Activated CD4-positive, alpha-beta T cell treated with anti-CD3 and anti-CD28 coated beads, Interleukin-2, amount 10 ng/mL, durations not matched to agents 7 days and 5 days (primary cell): ENCODE data around the gene RUNX2. TPM values are rescaled to one million over a fixed set of nuclear protein-coding genes. Genes with fewer than 3 reads are reported as not detected.

Experiments used
- CTCF ChIA-PET: fragments of 350-600 bp; sonication (Branson Sonifier 250); formaldehyde crosslinking; loops from one replicate; lab custom pipeline; 2021; ENCODE audit warnings: antibody characterized with exemption; lab: Charles Lee
- POLR2A ChIA-PET: fragments of 350-600 bp; sonication (Branson Sonifier 250); formaldehyde crosslinking; loops from one replicate; lab custom pipeline; 2021; ENCODE audit warnings: antibody characterized with exemption; lab: Charles Lee
- DNase-seq: peaks from one replicate; pipeline ENCODE4 v3.0.0-alpha.2; 2020
- H3K27ac Mint-ChIP-seq: one replicate; pipeline ENCODE4 v1.8.0; 2021; ENCODE audit warnings: mild to moderate bottlenecking, moderate library complexity, mixed read lengths
- H3K27me3 Mint-ChIP-seq: one replicate; pipeline ENCODE4 v1.8.0; 2021; ENCODE audit warnings: mixed read lengths
- H3K36me3 Mint-ChIP-seq: one replicate; pipeline ENCODE4 v1.8.0; 2021; ENCODE audit warnings: low read depth, mixed read lengths
- H3K4me1 Mint-ChIP-seq: one replicate; pipeline ENCODE4 v1.8.0; 2021; ENCODE audit warnings: mixed read lengths
- H3K4me3 Mint-ChIP-seq: one replicate; pipeline ENCODE4 v1.8.0; 2021; ENCODE audit warnings: mild to moderate bottlenecking, moderate library complexity, mixed read lengths
- H3K9me3 Mint-ChIP-seq: one replicate; pipeline ENCODE4 v1.8.0; 2021; ENCODE audit warnings: mixed read lengths
- total RNA-seq, 2 experiments: library from RNA; stranded (reverse); gene quantifications; one replicate each; pipeline ENCODE4 v1.2.3, GENCODE V29; 2021

The RUNX2 gene
- total RNA-seq, 2 experiments from 2014 or later, result 13.2 to 13.4 TPM

DNA sequence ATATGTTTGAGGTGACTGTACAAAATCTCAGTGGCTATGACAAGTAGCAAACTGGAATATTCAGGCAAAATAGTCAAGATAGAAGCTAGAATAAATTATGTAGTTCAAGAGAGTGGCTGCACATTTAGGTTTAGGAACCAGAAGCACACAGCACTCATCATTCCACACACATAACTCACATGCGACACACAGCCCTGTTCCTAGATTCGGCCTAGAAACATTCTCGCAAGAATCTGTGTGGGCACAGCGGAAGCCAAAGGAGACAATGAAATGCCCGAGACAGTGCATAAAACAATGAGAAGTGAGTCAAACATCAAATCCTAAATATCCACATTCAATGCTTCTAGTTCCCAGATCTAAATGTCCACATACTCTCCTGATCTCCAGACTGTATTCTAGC, 59.1 kb downstream of the RUNX2 start:
- Mint-ChIP-seq H3K36me3 (peaks cover 2% of the 10 kb centered on the region), H3K4me1 (no peaks in the 10 kb centered on the region), H3K4me3 (no peak overlapping the region), H3K27me3 (no peaks in the 10 kb centered on the region), H3K27ac (no peak overlapping the region), H3K9me3 (peaks cover 13% of the 10 kb centered on the region)
- ChIA-PET POLR2A (no interaction called here), CTCF (interaction anchor here (1.1 kb wide), 1 partner anchor 25 kb away, joined by 4 read pairs; no protein-coding TSS in a partner anchor)
- no peak for DNase-seq

DNA sequence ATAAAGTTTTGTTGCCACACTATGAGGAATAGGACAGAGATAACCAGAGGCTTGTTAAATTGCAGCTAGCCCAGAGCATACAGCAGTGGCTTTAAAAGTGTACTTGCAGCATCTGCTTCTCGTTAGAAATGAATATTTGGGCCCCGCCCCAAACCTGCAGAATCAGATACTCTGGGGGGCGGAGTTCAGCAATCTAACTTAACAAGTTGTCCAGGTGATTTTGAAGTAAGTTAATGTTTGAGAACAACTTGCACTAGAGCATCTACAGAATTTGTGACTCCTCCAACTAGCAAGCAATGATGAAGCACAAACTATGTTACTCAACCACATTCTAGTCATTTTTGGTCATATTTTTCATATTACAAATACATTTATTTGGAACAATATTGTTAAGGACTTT, 60.2 kb downstream of the RUNX2 start:
- ChIA-PET POLR2A (no interaction called here), CTCF (interaction anchor here (1.1 kb wide), 1 partner anchor 26 kb away, joined by 4 read pairs; no protein-coding TSS in a partner anchor)
- no peak for DNase-seq
- H3K4me3 Mint-ChIP-seq, result no peak overlapping the region
- no peaks in the 10 kb centered on the region for H3K27me3 Mint-ChIP-seq
- no peaks in the 10 kb centered on the region for H3K4me1 Mint-ChIP-seq
- H3K27ac Mint-ChIP-seq, result no peak overlapping the region
- peaks cover 16% of the 10 kb centered on the region for H3K9me3 Mint-ChIP-seq
- peaks cover 2% of the 10 kb centered on the region for H3K36me3 Mint-ChIP-seq

DNA sequence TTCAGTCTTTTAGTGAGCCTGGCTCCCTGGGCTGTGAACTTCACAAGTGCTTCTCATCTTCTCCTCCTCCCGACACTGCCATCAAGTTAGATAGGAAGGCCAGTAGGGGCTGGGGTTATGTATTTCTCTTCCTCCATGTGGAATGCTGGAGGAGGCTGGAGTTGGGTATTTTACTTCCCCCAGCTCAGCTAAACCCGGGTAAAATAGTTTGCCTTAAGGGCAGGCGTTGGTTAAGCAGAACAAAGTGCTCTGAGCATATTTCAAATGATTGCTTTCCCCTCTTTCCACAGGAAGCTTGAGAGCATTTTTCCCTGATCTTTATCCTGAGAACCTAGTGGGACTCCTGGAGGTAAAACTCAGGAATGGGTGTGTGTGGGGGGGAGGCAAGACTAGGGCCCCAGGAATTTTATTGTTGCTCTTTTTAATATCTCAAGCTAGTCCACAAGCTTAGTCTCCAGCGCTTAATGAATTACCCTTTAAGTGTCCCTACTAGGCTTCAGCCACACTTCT, 66.5 kb downstream of the RUNX2 start:
- Mint-ChIP-seq H3K9me3 (peaks cover 17% of the 10 kb centered on the region), H3K4me3 (no peak overlapping the region), H3K27me3 (no peaks in the 10 kb centered on the region), H3K27ac (no peak overlapping the region), H3K36me3 (peaks cover 2% of the 10 kb centered on the region), H3K4me1 (no peaks in the 10 kb centered on the region)
- no peak for DNase-seq
- CTCF ChIA-PET, result interaction anchor here (0.9 to 1.4 kb wide), 4 partner anchors 10 to 43 kb away, joined by 3 to 4 read pairs (median 3); no protein-coding TSS in a partner anchor
- POLR2A ChIA-PET, result no interaction called here

DNA sequence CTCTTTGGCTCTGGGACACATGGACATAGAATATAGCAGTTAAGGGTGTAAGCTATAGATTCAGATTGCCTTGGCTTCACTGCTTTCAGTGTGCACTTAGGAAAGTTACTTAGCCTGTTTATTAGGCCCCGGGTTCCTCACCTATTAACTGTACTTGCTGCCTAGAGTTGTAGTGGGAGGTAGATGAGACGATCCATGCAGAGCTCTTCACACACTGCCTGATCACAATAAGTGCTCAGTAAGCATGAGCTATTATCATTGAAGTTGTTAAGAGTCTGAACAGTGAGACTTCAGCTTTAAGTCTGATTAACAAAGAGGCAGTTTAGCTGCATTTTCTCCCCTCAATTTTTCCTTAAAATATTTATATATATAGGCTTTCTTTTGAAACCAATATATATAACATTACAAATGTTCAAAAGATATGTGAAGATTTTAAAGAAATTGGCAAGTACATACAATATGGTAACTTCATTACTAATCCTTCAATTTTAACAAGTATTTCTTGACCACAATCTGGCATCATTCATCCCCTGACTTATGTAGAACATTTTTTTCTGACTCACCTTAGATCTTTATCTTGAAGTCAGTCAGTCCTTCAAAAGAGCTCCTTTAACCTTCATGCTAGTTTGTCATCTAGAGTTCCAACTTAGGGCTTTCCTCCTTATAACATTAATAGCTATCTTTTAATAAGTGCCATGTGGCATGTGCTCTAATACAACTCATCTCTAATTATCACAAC, 70.1 kb downstream of the RUNX2 start:
- ChIA-PET CTCF (interaction anchor here (1.3 kb wide), 1 partner anchor 20 kb away, joined by 4 read pairs; the partner anchor contains the start of gene SUPT3H), POLR2A (interaction anchor here (0.7 kb wide), 1 partner anchor 933 kb away, joined by 3 read pairs; no protein-coding TSS in a partner anchor)
- no peak for DNase-seq
- Mint-ChIP-seq H3K4me3 (no peak overlapping the region), H3K27me3 (peaks cover 4% of the 10 kb centered on the region), H3K4me1 (no peaks in the 10 kb centered on the region), H3K9me3 (peaks cover 7% of the 10 kb centered on the region), H3K36me3 (no peaks in the 10 kb centered on the region), H3K27ac (no peak overlapping the region)

DNA sequence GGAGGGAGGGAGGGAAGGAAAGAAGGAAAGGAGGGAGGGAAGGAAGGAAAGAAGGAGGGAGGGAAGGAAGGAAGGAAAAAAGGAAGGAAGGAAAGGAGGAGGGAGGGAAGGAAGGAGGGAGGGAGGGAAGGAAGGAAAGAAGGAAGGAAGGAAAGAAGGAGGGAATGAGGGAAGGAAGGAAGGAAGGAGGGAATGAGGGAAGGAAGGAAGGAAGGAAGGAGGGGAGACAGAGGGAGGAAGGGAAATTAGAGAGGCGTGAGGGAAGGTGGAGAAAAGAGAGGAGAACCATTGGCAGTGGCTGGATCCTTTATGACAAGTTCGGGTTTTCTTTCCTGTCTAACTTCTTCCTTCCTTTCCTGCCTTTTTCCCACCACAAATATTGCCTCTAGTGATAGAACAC, 71.9 kb downstream of the RUNX2 start:
- Mint-ChIP-seq H3K27ac (no peak overlapping the region), H3K27me3 (peaks cover 4% of the 10 kb centered on the region), H3K4me3 (no peak overlapping the region), H3K36me3 (no peaks in the 10 kb centered on the region), H3K4me1 (no peaks in the 10 kb centered on the region), H3K9me3 (peaks cover 3% of the 10 kb centered on the region)
- POLR2A ChIA-PET, result no interaction called here
- no peak for DNase-seq
- CTCF ChIA-PET, result no interaction called here

DNA sequence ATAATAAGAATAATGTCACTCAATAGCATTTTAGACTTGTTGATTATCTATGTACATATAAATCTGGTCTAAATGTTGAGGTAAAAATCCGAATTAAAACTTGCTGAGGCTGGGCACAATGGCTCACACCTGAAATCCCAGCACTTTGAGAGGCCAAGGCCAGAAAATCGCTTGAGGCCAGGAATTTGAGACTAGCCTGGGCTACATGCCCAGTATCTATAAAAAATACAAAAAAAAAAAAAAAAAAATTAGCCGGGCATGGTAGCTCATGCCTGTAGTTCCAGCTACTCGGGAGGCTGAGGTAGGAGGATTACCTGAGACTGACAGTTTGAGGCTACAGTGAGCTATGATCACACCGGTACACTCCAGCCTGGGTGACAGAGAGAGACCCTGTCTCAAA, 83.8 kb downstream of the RUNX2 start:
- CTCF ChIA-PET, result interaction anchor here (1.0 kb wide), 1 partner anchor 368 kb away, joined by 3 read pairs; no protein-coding TSS in a partner anchor
- H3K27ac Mint-ChIP-seq, result no peak overlapping the region
- POLR2A ChIA-PET, result no interaction called here
- DNase-seq, result no peak
- H3K4me3 Mint-ChIP-seq, result no peak overlapping the region
- H3K9me3 Mint-ChIP-seq, result no peaks in the 10 kb centered on the region
- peaks cover 8% of the 10 kb centered on the region for H3K27me3 Mint-ChIP-seq
- H3K36me3 Mint-ChIP-seq, result no peaks in the 10 kb centered on the region
- peaks cover 3% of the 10 kb centered on the region for H3K4me1 Mint-ChIP-seq

DNA sequence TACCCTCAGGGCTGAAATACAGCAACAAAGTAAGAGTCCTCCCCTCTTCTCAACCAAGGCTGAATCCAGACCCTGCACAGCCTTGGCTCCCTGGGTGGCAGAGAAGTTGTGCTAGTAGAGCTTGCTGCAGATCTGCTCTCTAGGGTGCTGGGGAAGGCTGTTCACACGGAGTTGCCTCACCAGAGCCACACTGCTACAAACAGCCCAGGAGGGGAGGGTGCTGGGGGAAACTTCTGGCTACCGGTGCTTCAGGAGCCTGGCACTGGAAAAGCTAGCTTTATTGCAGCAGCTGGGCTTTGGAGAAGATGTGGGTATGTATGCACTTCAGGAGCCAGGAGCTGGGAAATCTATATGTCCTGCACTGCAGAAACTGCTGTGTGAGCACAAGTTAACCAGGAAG, 87.2 kb downstream of the RUNX2 start:
- DNase-seq, result no peak
- H3K4me3 Mint-ChIP-seq, result no peak overlapping the region
- no peak overlapping the region for H3K27ac Mint-ChIP-seq
- H3K27me3 Mint-ChIP-seq, result peaks cover 21% of the 10 kb centered on the region
- H3K4me1 Mint-ChIP-seq, result peaks cover 18% of the 10 kb centered on the region
- POLR2A ChIA-PET, result no interaction called here
- CTCF ChIA-PET, result no interaction called here
- no peaks in the 10 kb centered on the region for H3K9me3 Mint-ChIP-seq
- H3K36me3 Mint-ChIP-seq, result no peaks in the 10 kb centered on the region

DNA sequence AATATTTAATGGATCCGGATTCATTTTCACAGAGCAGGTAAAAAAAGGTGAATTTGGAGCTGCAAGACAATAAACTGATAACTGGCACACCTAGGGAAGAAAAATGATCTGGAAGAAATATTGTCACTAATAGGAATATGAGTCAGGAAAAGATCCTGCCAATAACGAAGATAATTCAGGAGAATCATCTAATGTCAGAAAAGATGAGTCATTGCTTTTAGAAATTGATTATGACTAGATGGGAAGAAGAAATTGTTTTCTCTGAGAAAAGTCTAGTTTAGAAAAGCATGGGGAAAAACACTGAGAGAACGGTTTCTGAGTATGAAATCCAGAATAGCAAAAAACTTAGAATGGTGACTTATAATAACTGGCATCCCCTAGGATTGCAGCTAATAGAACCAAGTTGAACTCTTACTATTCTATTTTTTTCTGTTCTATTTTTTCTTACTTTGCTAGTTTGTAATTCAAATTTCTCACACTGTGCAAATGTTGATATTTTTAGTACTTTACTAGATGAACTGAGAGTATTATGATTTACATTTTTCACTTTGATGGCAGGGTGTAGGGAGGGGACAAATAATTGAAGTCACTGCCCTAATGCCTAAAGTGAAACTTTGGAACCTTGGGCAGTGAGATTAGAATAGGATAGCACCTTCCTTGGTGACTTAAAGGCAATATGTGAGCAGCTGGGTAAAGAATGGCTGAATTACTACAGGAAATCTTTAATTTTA, 87.8 kb downstream of the RUNX2 start:
- peaks cover 28% of the 10 kb centered on the region for H3K27me3 Mint-ChIP-seq
- H3K27ac Mint-ChIP-seq, result no peak overlapping the region
- peaks cover 24% of the 10 kb centered on the region for H3K4me1 Mint-ChIP-seq
- ChIA-PET CTCF (interaction anchor here (1.3 to 1.8 kb wide), 2 partner anchors 13 to 760 kb away, joined by 4 to 6 read pairs; no protein-coding TSS in a partner anchor), POLR2A (no interaction called here)
- no peak overlapping the region for H3K4me3 Mint-ChIP-seq
- H3K36me3 Mint-ChIP-seq, result no peaks in the 10 kb centered on the region
- no peaks in the 10 kb centered on the region for H3K9me3 Mint-ChIP-seq
- no peak for DNase-seq

DNA sequence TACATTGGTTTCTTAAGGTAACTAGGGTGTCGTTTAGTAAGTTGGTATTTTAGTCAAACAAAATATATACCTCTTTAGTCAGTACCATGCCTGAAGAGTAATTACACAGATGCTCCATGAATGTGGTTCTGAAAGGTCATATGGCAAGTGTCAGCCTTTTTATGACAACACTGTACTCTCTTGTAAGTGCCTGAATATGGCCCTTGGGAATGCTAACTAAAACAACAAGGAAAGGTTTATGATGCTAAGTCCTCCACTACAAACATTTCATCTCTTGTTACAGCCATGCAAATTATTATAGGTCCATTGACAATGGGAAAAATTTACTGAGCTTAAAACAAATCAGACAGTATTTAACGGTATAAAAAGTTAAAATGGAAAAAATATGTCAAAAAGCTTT, 88.6 kb downstream of the RUNX2 start:
- Mint-ChIP-seq H3K27me3 (peaks cover 32% of the 10 kb centered on the region), H3K9me3 (no peaks in the 10 kb centered on the region), H3K27ac (no peak overlapping the region), H3K36me3 (no peaks in the 10 kb centered on the region), H3K4me1 (peaks cover 30% of the 10 kb centered on the region), H3K4me3 (no peak overlapping the region)
- CTCF ChIA-PET, result interaction anchor here (1.3 to 1.8 kb wide), 3 partner anchors 14 to 761 kb away, joined by 3 to 6 read pairs (median 4); no protein-coding TSS in a partner anchor
- no peak for DNase-seq
- POLR2A ChIA-PET, result interaction anchor here (0.7 kb wide), 1 partner anchor 429 kb away, joined by 3 read pairs; no protein-coding TSS in a partner anchor

DNA sequence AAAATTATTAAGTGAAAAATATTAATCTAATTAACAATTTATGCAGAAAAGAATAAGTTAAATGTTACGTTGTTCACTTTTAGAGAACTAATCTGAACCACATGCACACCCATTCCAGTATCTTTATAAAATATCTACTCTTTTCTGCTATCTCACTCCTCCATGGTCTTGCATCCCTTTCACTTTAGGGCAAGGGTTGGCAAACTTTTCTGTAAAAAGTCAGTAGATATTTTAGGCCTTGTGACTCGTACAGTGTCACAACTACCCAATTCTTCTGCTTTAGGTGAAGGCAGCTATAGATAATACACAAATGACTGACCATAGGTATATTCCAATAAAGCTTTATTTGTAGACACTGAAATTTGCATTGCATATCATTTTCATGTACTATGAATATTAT, 89.3 kb downstream of the RUNX2 start:
- no peak overlapping the region for H3K4me3 Mint-ChIP-seq
- DNase-seq, result no peak
- POLR2A ChIA-PET, result interaction anchor here (0.7 kb wide), 1 partner anchor 430 kb away, joined by 3 read pairs; no protein-coding TSS in a partner anchor
- H3K9me3 Mint-ChIP-seq, result no peaks in the 10 kb centered on the region
- CTCF ChIA-PET, result interaction anchor here (1.3 to 1.8 kb wide), 3 partner anchors 15 to 762 kb away, joined by 3 to 6 read pairs (median 4); no protein-coding TSS in a partner anchor
- H3K27me3 Mint-ChIP-seq, result peaks cover 36% of the 10 kb centered on the region
- H3K4me1 Mint-ChIP-seq, result peaks cover 33% of the 10 kb centered on the region
- no peaks in the 10 kb centered on the region for H3K36me3 Mint-ChIP-seq
- no peak overlapping the region for H3K27ac Mint-ChIP-seq

DNA sequence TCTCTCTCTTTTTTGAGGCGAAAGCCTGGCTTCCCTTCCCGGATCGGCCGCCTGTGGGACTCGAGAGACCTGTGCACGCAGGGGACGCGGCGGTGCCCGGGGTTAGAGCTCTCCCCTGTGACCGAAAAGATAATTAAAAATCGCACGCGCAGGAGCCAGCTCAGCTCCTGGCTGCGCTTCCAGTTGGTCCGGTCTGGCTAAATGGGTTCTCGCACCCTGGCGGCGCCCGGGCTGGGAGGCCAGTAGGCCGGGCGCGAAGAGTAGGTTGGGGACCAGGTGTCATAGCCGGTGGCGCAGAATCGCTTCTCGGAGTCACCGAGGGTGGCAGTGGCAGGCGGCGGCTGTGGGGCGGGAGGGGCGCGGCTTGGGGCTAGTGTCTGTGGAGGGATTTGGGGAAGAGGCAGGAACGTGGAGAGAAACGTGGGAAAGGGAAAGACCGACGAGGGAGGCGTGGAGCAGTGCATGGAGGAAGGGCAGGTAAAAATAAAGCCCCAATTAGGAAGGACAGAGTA, 91.5 kb downstream of the RUNX2 start:
- Mint-ChIP-seq H3K4me3 (peak overlapping the region; percentile 88), H3K4me1 (peaks cover 43% of the 10 kb centered on the region), H3K36me3 (peaks cover 1% of the 10 kb centered on the region), H3K27ac (peak overlapping the region; percentile 91), H3K27me3 (peaks cover 49% of the 10 kb centered on the region), H3K9me3 (no peaks in the 10 kb centered on the region)
- ChIA-PET CTCF (interaction anchor here (0.6 to 1.9 kb wide), 11 partner anchors 12 to 764 kb away, joined by 3 to 8 read pairs (median 3); no protein-coding TSS in a partner anchor), POLR2A (interaction anchor here (0.6 kb wide), 1 partner anchor 501 kb away, joined by 6 read pairs; no protein-coding TSS in a partner anchor)
- DNase-seq, result peak; percentile 63
